Ecto neural progenitor cell (in vitro differentiated cells): ENCODE measurements around the gene IFIT2.
"Not testable (repeated sequence)": the region's sequence is repeated elsewhere in the genome, so short reads cannot be mapped to it uniquely, and the experiment has no call there.

Source experiments
- DNase-seq: peaks from one replicate; pipeline ENCODE4 v3.0.0-alpha.2; 2018; ENCODE audit warnings: low spot score

The IFIT2 gene

GRCh38 chr10:89342206-89342958 is 40.5 kb downstream of the IFIT2 start:
- DNase-seq: no peak

- no peak for DNase-seq
These were observed 41.4 kb downstream of the IFIT2 start for GRCh38 chr10:89343089-89343767.

GRCh38 chr10:89344156-89344555 is 42.3 kb downstream of the IFIT2 start:
- DNase-seq: no peak

- DNase-seq: no peak
These were observed 43.6 kb downstream of the IFIT2 start for GRCh38 chr10:89345367-89346000.

GRCh38 chr10:89346405-89347254 is 44.8 kb downstream of the IFIT2 start:
- DNase-seq: no peak

- DNase-seq: no peak
These were observed 46.0 kb downstream of the IFIT2 start for GRCh38 chr10:89347701-89348457.

- no peak for DNase-seq
These were observed 46.6 kb downstream of the IFIT2 start for GRCh38 chr10:89348481-89348880.

- no peak for DNase-seq
These were observed 47.1 kb downstream of the IFIT2 start for GRCh38 chr10:89348975-89349374.

- DNase-seq: not testable (repeated sequence)
These were observed 48.9 kb downstream of the IFIT2 start for GRCh38 chr10:89350631-89351315.

GRCh38 chr10:89351412-89351779 is 49.5 kb downstream of the IFIT2 start:
- DNase-seq: no peak

- no peak for DNase-seq
These were observed 50.1 kb downstream of the IFIT2 start for GRCh38 chr10:89351780-89352597.

- no peak for DNase-seq
These were observed 51.0 kb downstream of the IFIT2 start for GRCh38 chr10:89352802-89353201.

GRCh38 chr10:89355394-89355931 is 53.6 kb downstream of the IFIT2 start:
- DNase-seq: no peak

- DNase-seq: no peak
These were observed 55.2 kb downstream of the IFIT2 start for GRCh38 chr10:89357096-89357495.

- no peak for DNase-seq
These were observed 56.1 kb downstream of the IFIT2 start for GRCh38 chr10:89357975-89358374.
